Measurements from ENCODE around the gene IRF1. TPM values are rescaled to one million over a fixed set of nuclear protein-coding genes. Genes with fewer than 3 reads are reported as not detected.

IRF1 gene
- total and polyA plus RNA-seq, 4 donors: 9.5 to 42.6 (median 24.7) TPM

DNA sequence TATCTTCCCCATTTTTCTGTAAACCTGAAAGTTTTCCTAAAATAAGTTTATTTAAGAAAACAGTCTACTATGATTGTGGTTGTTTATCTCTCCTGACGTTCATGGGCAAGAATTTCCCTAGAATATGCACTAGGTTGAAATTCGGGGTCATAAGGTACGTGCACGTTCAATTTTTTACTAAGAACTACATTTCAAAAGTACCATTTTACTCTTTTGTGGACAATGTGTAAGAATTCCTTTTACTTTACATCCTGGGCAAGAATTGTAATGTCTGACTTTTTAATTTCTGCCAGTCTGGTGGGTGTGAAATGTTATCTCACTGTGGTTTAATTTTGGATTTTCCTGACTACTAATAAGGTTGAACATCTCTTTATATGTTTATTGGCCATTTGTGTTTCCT, 40.4 kb upstream of the IRF1 start:
- 83% methylated on average over 4 of the region's 4 CpGs for WGBS
- Histone ChIP-seq H3K27me3 (ENCODE audit: control insufficient read depth in 4 of 4, insufficient read depth in 4 of 4, low read length in 3 of 4) (no peaks in the 10 kb centered on the region), H3K4me1 (ENCODE audit: control insufficient read depth in 4 of 4, insufficient read depth in 4 of 4, low read length in 3 of 4) (peaks cover 0 to 7% (median 0%) of the 10 kb centered on the region in 4 donors), H3K9ac (ENCODE audit: low read depth in 1 of 2, low read length in 2 of 2) (no peak overlapping the region), H3K4me3 (ENCODE audit: low read depth in 1 of 3, low read length in 3 of 3) (no peak overlapping the region), H3K36me3 (ENCODE audit: control insufficient read depth in 4 of 4, insufficient read depth in 3 of 4, low read depth in 1 of 4, low read length in 3 of 4) (no peaks in the 10 kb centered on the region), H3K27ac (ENCODE audit: low read depth in 1 of 2, low read length in 2 of 2) (no peak overlapping the region), H3K9me3 (ENCODE audit: control insufficient read depth in 4 of 4, low read length in 3 of 4) (no peaks in the 10 kb centered on the region)
- no peak for TF ChIP-seq FOXA1 (IDR thresholded peaks at IDR 0.05)
- TF ChIP-seq, protein P1, sequence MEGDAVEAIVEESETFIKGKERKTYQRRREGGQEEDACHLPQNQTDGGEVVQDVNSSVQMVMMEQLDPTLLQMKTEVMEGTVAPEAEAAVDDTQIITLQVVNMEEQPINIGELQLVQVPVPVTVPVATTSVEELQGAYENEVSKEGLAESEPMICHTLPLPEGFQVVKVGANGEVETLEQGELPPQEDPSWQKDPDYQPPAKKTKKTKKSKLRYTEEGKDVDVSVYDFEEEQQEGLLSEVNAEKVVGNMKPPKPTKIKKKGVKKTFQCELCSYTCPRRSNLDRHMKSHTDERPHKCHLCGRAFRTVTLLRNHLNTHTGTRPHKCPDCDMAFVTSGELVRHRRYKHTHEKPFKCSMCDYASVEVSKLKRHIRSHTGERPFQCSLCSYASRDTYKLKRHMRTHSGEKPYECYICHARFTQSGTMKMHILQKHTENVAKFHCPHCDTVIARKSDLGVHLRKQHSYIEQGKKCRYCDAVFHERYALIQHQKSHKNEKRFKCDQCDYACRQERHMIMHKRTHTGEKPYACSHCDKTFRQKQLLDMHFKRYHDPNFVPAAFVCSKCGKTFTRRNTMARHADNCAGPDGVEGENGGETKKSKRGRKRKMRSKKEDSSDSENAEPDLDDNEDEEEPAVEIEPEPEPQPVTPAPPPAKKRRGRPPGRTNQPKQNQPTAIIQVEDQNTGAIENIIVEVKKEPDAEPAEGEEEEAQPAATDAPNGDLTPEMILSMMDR (IDR thresholded peaks at IDR 0.05; ENCODE audit: low read depth, low read length, missing input control): no peak
- no peak for TF ChIP-seq RAD21 (IDR thresholded peaks at IDR 0.05)
- TF ChIP-seq, protein P2, sequence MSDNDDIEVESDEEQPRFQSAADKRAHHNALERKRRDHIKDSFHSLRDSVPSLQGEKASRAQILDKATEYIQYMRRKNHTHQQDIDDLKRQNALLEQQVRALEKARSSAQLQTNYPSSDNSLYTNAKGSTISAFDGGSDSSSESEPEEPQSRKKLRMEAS (IDR thresholded peaks at IDR 0.05): no peak
- TF ChIP-seq SP1 (IDR thresholded peaks at IDR 0.05): no peak
- TF ChIP-seq HNF4G (IDR thresholded peaks at IDR 0.05): no peak
- TF ChIP-seq JUND (IDR thresholded peaks at IDR 0.05): no peak
- TF ChIP-seq, protein P3, sequence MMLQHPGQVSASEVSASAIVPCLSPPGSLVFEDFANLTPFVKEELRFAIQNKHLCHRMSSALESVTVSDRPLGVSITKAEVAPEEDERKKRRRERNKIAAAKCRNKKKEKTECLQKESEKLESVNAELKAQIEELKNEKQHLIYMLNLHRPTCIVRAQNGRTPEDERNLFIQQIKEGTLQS (IDR thresholded peaks at IDR 0.05): no peak
- TF ChIP-seq, protein P4, sequence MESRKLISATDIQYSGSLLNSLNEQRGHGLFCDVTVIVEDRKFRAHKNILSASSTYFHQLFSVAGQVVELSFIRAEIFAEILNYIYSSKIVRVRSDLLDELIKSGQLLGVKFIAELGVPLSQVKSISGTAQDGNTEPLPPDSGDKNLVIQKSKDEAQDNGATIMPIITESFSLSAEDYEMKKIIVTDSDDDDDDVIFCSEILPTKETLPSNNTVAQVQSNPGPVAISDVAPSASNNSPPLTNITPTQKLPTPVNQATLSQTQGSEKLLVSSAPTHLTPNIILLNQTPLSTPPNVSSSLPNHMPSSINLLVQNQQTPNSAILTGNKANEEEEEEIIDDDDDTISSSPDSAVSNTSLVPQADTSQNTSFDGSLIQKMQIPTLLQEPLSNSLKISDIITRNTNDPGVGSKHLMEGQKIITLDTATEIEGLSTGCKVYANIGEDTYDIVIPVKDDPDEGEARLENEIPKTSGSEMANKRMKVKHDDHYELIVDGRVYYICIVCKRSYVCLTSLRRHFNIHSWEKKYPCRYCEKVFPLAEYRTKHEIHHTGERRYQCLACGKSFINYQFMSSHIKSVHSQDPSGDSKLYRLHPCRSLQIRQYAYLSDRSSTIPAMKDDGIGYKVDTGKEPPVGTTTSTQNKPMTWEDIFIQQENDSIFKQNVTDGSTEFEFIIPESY (IDR thresholded peaks at IDR 0.05): no peak
- TF ChIP-seq GABPA (IDR thresholded peaks at IDR 0.05 in 1 of 2, conservative IDR thresholded peaks at IDR 0.05 in 1 of 2): no peak
- no peak for TF ChIP-seq EGR1 (IDR thresholded peaks at IDR 0.05; ENCODE audit: low read depth in 2 of 2)
- TF ChIP-seq YY1 (IDR thresholded peaks at IDR 0.05): no peak
- TF ChIP-seq, protein P5, sequence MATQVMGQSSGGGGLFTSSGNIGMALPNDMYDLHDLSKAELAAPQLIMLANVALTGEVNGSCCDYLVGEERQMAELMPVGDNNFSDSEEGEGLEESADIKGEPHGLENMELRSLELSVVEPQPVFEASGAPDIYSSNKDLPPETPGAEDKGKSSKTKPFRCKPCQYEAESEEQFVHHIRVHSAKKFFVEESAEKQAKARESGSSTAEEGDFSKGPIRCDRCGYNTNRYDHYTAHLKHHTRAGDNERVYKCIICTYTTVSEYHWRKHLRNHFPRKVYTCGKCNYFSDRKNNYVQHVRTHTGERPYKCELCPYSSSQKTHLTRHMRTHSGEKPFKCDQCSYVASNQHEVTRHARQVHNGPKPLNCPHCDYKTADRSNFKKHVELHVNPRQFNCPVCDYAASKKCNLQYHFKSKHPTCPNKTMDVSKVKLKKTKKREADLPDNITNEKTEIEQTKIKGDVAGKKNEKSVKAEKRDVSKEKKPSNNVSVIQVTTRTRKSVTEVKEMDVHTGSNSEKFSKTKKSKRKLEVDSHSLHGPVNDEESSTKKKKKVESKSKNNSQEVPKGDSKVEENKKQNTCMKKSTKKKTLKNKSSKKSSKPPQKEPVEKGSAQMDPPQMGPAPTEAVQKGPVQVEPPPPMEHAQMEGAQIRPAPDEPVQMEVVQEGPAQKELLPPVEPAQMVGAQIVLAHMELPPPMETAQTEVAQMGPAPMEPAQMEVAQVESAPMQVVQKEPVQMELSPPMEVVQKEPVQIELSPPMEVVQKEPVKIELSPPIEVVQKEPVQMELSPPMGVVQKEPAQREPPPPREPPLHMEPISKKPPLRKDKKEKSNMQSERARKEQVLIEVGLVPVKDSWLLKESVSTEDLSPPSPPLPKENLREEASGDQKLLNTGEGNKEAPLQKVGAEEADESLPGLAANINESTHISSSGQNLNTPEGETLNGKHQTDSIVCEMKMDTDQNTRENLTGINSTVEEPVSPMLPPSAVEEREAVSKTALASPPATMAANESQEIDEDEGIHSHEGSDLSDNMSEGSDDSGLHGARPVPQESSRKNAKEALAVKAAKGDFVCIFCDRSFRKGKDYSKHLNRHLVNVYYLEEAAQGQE (IDR thresholded peaks at IDR 0.05): no peak
- TF ChIP-seq TAF1 (conservative IDR thresholded peaks at IDR 0.05): no peak
- TF ChIP-seq NR2F2 (IDR thresholded peaks at IDR 0.05): no peak
- TF ChIP-seq FOXA2 (IDR thresholded peaks at IDR 0.05): no peak
- no peak for TF ChIP-seq HNF4A (conservative IDR thresholded peaks at IDR 0.05)
- no peak for TF ChIP-seq RXRA (IDR thresholded peaks at IDR 0.05)
- no peak for DNase-seq (ENCODE audit: low spot score)

Measured in liver (tissue), 9 donors.